H1 (cell line): ENCODE results near the gene MUC2. TPM values are rescaled to one million over a fixed set of nuclear protein-coding genes. Genes with fewer than 3 reads are reported as not detected.

Source experiments
- CTCF ChIA-PET: fragments of 300-600 bp; sonication (Branson Sonifier 250); formaldehyde crosslinking; loops from one replicate; lab custom pipeline; 2021; ENCODE audit not compliant: partially characterized antibody; lab: Charles Lee
- POLR2A ChIA-PET: fragments of 300-600 bp; sonication (Branson Sonifier 250); formaldehyde crosslinking; loops from one replicate; lab custom pipeline; 2021; ENCODE audit warnings: inconsistent platforms; ENCODE audit not compliant: partially characterized antibody; lab: Charles Lee
- DNase-seq, 2 experiments: peaks; one replicate each; pipeline versions ENCODE4 v3.0.0 to v3.0.0-alpha.2; 2010 to 2022; ENCODE audit warnings: low spot score in 2 of 2, low read depth in 1 of 2, mixed read lengths in 1 of 2
- FAIRE-seq: peaks from 2 replicates; lab custom pipeline; 2011; peaks lifted over from hg19 to GRCh38; lab: Jason Lieb, UNC
- H2AFZ ChIP-seq: 2 replicates; pipeline ENCODE4 v1.8.1; 2012; ENCODE audit warnings: low read length, inconsistent platforms
- H2AK5ac ChIP-seq: 2 replicates; pipeline ENCODE4 v1.6.1; 2013; ENCODE audit warnings: low read depth, low read length
- H2BK120ac ChIP-seq: replicated peaks from 2 replicates; pipeline ENCODE3; 2013; ENCODE audit warnings: low read depth, low read length, inconsistent platforms
- H2BK12ac ChIP-seq: 2 replicates; pipeline ENCODE4 v1.6.1; 2013; ENCODE audit warnings: low read depth, low read length
- H2BK15ac ChIP-seq: 2 replicates; pipeline ENCODE4 v1.6.1; 2013; ENCODE audit warnings: low read length
- H2BK20ac ChIP-seq: 2 replicates; pipeline ENCODE4 v1.6.1; 2013; ENCODE audit warnings: low read length
- H2BK5ac ChIP-seq: 2 replicates; pipeline ENCODE4 v1.6.1; 2013; ENCODE audit warnings: low read depth, low read length
- H3K14ac ChIP-seq: 2 replicates; pipeline ENCODE4 v1.6.1; 2013; ENCODE audit warnings: inconsistent platforms; ENCODE audit not compliant: insufficient read length
- H3K18ac ChIP-seq: 2 replicates; pipeline ENCODE4 v1.6.1; 2013; ENCODE audit warnings: low read length; ENCODE audit errors: extremely low read depth
- H3K23ac ChIP-seq: 2 replicates; pipeline ENCODE4 v1.6.1; 2013; ENCODE audit warnings: inconsistent platforms; ENCODE audit not compliant: insufficient read length
- H3K23me2 ChIP-seq: 2 replicates; pipeline ENCODE4 v1.6.1; 2013; ENCODE audit warnings: low read depth, low read length
- H3K27ac ChIP-seq: 2 replicates; pipeline ENCODE4 v1.6.1; 2011; ENCODE audit warnings: low read depth, low read length, inconsistent platforms
- H3K27me3 ChIP-seq, 4 experiments: replicated peaks in 1 of 4; 1 replicate in 1 of 4; 2 replicates in 3 of 4; pipeline versions ENCODE4 v1.6.1 to v1.8.1; 2011 to 2013; ENCODE audit warnings: low read length in 3 of 4, mild to moderate bottlenecking in 3 of 4, inconsistent platforms in 2 of 4, mixed read lengths in 2 of 4, moderate library complexity in 1 of 4; ENCODE audit not compliant: control insufficient read depth in 3 of 4, insufficient read depth in 3 of 4; ENCODE audit errors: extremely low read depth in 1 of 4
- H3K36me3 ChIP-seq, 4 experiments: 2 replicates each; pipeline versions ENCODE4 v1.6.1 to v1.8.1; 2011 to 2013; ENCODE audit warnings: mild to moderate bottlenecking in 4 of 4, low read length in 3 of 4, moderate library complexity in 2 of 4, control low read depth in 1 of 4, inconsistent platforms in 1 of 4; ENCODE audit not compliant: insufficient read depth in 4 of 4, control insufficient read depth in 2 of 4
- H3K4ac ChIP-seq: replicated peaks from 2 replicates; pipeline ENCODE3; 2013; ENCODE audit warnings: low read length, low read depth, mixed read lengths, inconsistent platforms; ENCODE audit not compliant: insufficient read length
- H3K4me1 ChIP-seq, 4 experiments: replicated peaks in 1 of 4; 1 replicate in 1 of 4; 2 replicates in 3 of 4; pipeline versions ENCODE4 v1.6.1 to v1.8.1; 2011 to 2013; ENCODE audit warnings: low read length in 3 of 4, inconsistent platforms in 2 of 4, mixed read lengths in 1 of 4; ENCODE audit not compliant: insufficient read depth in 4 of 4, control insufficient read depth in 3 of 4
- H3K4me2 ChIP-seq, 2 experiments: 2 replicates each; pipeline versions ENCODE4 v1.6.1 to v1.8.1; 2011 to 2013; ENCODE audit warnings: low read depth in 2 of 2, low read length in 2 of 2, control low read depth in 1 of 2, inconsistent platforms in 1 of 2, mild to moderate bottlenecking in 1 of 2; ENCODE audit not compliant: insufficient read depth in 1 of 2
- H3K4me3 ChIP-seq, 4 experiments: fragments of 200-600, 300-600 bp in 1 of 4; sonication (generic), shearing (Covaris generic), sonication (Bioruptor Twin) in 1 of 4; 2 replicates each; pipeline versions ENCODE4 v1.5.1 to v1.8.1; 2011 to 2016; ENCODE audit warnings: low read length in 4 of 4, low read depth in 3 of 4, control low read depth in 2 of 4, inconsistent platforms in 2 of 4, mild to moderate bottlenecking in 2 of 4, mixed read lengths in 1 of 4, moderate library complexity in 1 of 4; ENCODE audit not compliant: insufficient read depth in 2 of 4; ENCODE audit errors: extremely low read depth in 1 of 4
- H3K56ac ChIP-seq: replicated peaks from 2 replicates; pipeline ENCODE3; 2013; ENCODE audit warnings: low read depth, mild to moderate bottlenecking, mixed read lengths, low read length, inconsistent platforms; ENCODE audit not compliant: insufficient read length
- H3K79me1 ChIP-seq: 2 replicates; pipeline ENCODE4 v1.6.1; 2013; ENCODE audit warnings: low read depth, low read length, control low read depth
- H3K79me2 ChIP-seq, 2 experiments: 2 replicates each; pipeline versions ENCODE4 v1.6.1 to v1.8.1; 2012 to 2013; ENCODE audit warnings: low read length in 2 of 2, mild to moderate bottlenecking in 2 of 2, inconsistent platforms in 1 of 2; ENCODE audit not compliant: insufficient read depth in 2 of 2, control insufficient read depth in 1 of 2
- H3K9ac ChIP-seq, 4 experiments: replicated peaks in 1 of 4; 1 replicate in 1 of 4; 2 replicates in 3 of 4; pipeline versions ENCODE4 v1.6.1 to v1.8.1; 2011 to 2013; ENCODE audit warnings: low read depth in 3 of 4, low read length in 3 of 4, control low read depth in 2 of 4, mild to moderate bottlenecking in 2 of 4, moderate library complexity in 2 of 4, inconsistent platforms in 1 of 4; ENCODE audit errors: extremely low read depth in 1 of 4
- H3K9me3 ChIP-seq, 2 experiments: 2 replicates each; pipeline versions ENCODE4 v1.6.1 to v1.8.1; 2012 to 2013; ENCODE audit warnings: mild to moderate bottlenecking in 2 of 2, moderate library complexity in 2 of 2, control low read depth in 1 of 2, inconsistent platforms in 1 of 2, low read depth in 1 of 2, low read length in 1 of 2, mixed read lengths in 1 of 2; ENCODE audit not compliant: insufficient read depth in 2 of 2
- H4K20me1 ChIP-seq, 2 experiments: replicated peaks in 1 of 2; 2 replicates each; pipeline versions ENCODE3 to v1.8.1; 2011 to 2013; ENCODE audit warnings: inconsistent platforms in 2 of 2, low read length in 2 of 2, mild to moderate bottlenecking in 1 of 2; ENCODE audit not compliant: insufficient read depth in 2 of 2, control insufficient read depth in 1 of 2
- H4K5ac ChIP-seq: 2 replicates; pipeline ENCODE4 v1.6.1; 2013; ENCODE audit warnings: low read length, low read depth, mixed read lengths, inconsistent platforms; ENCODE audit not compliant: insufficient read length
- H4K8ac ChIP-seq: 2 replicates; pipeline ENCODE4 v1.8.0; 2013; ENCODE audit warnings: mild to moderate bottlenecking, moderate library complexity, low read length, inconsistent platforms; ENCODE audit not compliant: insufficient read depth; ENCODE audit errors: extremely low read depth
- H4K91ac ChIP-seq: replicated peaks from 2 replicates; pipeline ENCODE3; 2013; ENCODE audit warnings: low read length, mixed read lengths, inconsistent platforms; ENCODE audit not compliant: insufficient read length
- CTBP2 ChIP-seq: IDR thresholded peaks from 2 replicates; pipeline ENCODE4 v1.7.0; 2011; ENCODE audit warnings: borderline replicate concordance, mild to moderate bottlenecking, moderate library complexity, mixed read lengths, low read length; ENCODE audit not compliant: insufficient read depth, insufficient read length
- EP300 ChIP-seq, 2 experiments: IDR thresholded peaks; 1 replicate in 1 of 2; 2 replicates in 1 of 2; pipeline ENCODE4 v1.6.1; 2011 to 2012; ENCODE audit warnings: low read depth in 2 of 2, low read length in 2 of 2, mild to moderate bottlenecking in 2 of 2, borderline replicate concordance in 1 of 2, inconsistent platforms in 1 of 2, moderate library complexity in 1 of 2
- GABPA ChIP-seq: IDR thresholded peaks from 2 replicates; pipeline ENCODE4 v1.6.1; 2011; ENCODE audit warnings: mild to moderate bottlenecking, low read length, moderate library complexity, borderline replicate concordance; ENCODE audit not compliant: insufficient read depth
- HDAC6 ChIP-seq: IDR thresholded peaks from one replicate; pipeline ENCODE4 v1.7.1; 2012; ENCODE audit warnings: low read depth, mild to moderate bottlenecking, inconsistent platforms, low read length, moderate library complexity
- MAFK ChIP-seq: IDR thresholded peaks from 2 replicates; pipeline ENCODE4 v1.6.1; 2012; ENCODE audit warnings: low read depth, mild to moderate bottlenecking, improper control_type of control experiment, low read length
- RXRA ChIP-seq: IDR thresholded peaks from 2 replicates; pipeline ENCODE4 v1.6.1; 2011; ENCODE audit warnings: low read depth, mild to moderate bottlenecking, low read length, moderate library complexity; ENCODE audit not compliant: insufficient read depth
- SP4 ChIP-seq: IDR thresholded peaks from 2 replicates; pipeline ENCODE4 v1.6.1; 2012; ENCODE audit warnings: low read length, inconsistent platforms
- ZNF274 ChIP-seq: IDR thresholded peaks from 2 replicates; pipeline ENCODE4 v1.7.0; 2012; ENCODE audit warnings: low read length, borderline replicate concordance; ENCODE audit errors: extremely low read depth
- WGBS, 2 experiments: shearing (Covaris generic) in 1 of 2; methylation state at CpG; one replicate each; pipeline versions ENCODE4 v1.1.6 to v1.1.7; 2013 to 2015; ENCODE audit warnings: low lambda C conversion rate in 2 of 2, mixed read lengths in 2 of 2, inconsistent platforms in 1 of 2, low coverage in 1 of 2, missing lambda C conversion rate in 1 of 2; ENCODE audit not compliant: insufficient replicate concordance in 2 of 2, insufficient coverage in 1 of 2, insufficient read length in 1 of 2; ENCODE audit errors: extremely low coverage in 1 of 2, missing lambda C conversion rate in 1 of 2; 5-methylcytosine and 5-hydroxymethylcytosine counted together
- polyA plus RNA-seq, 7 experiments: library from polyadenylated mRNA; depleted of rRNA in 3 of 7; stranded (reverse) in 5 of 7; unstranded in 2 of 7; fragments of >200 nt in 5 of 7; fragments of 200-250 nt in 2 of 7; gene quantifications; 1 replicate in 5 of 7; 2 replicates in 1 of 7; 4 replicates in 1 of 7; pipeline versions ENCODE4 v1.2.1 to v1.2.3, GENCODE V29; 2011 to 2013; ENCODE audit warnings: missing spikeins in 2 of 7, mixed read lengths in 2 of 7
- total RNA-seq: library from RNA; stranded (reverse); fragmentation: NEBNext Ultra II Directional; extraction: Animal tissue kit (Norgen Biotek cat#: 25700); gene quantifications from 2 replicates; pipeline ENCODE4 v1.2.1, GENCODE V29; 2021

The MUC2 gene
- total and polyA plus RNA-seq, 2 of the 8 experiments (the other 6 are each of a cell fraction or from before 2014, with no cell fraction given): not detected

GRCh38 chr11:1090600-1091331 is 16.1 kb downstream of the MUC2 start:
- Histone ChIP-seq H3K4me1 (no peaks in the 10 kb centered on the region), H3K27ac (no peak overlapping the region), H3K18ac (no peak overlapping the region), H3K9ac (no peak overlapping the region), H2AFZ (no peak overlapping the region), H3K4me3 (no peak overlapping the region), H2BK20ac (no peak overlapping the region), H3K14ac (no peak overlapping the region), H3K4me2 (no peak overlapping the region), H3K4ac (no peak overlapping the region), H3K79me1 (peaks cover 2% of the 10 kb centered on the region; the same call in 1 of the 2 replicates), H2AK5ac (no peak overlapping the region), H4K5ac (no peak overlapping the region), H3K27me3 (no peaks in the 10 kb centered on the region; a peak in 1 of 7 replicates), H3K9me3 (peaks cover 26 to 41% of the 10 kb centered on the region in 2 experiments), H2BK5ac (no peak overlapping the region; the same call in 1 of the 2 replicates), H2BK12ac (no peak overlapping the region), H2BK120ac (no peak overlapping the region), H4K8ac (no peak overlapping the region), H3K23ac (no peak overlapping the region), H3K79me2 (no peaks in the 10 kb centered on the region), H4K91ac (no peak overlapping the region), H3K36me3 (peaks cover 0 to 3% (median 0%) of the 10 kb centered on the region in 4 experiments; a peak in 1 of 8 replicates), H4K20me1 (peaks cover 0 to 4% of the 10 kb centered on the region in 2 experiments), H2BK15ac (no peak overlapping the region), H3K56ac (no peak overlapping the region), H3K23me2 (peaks cover 6% of the 10 kb centered on the region; the same call in 1 of the 2 replicates)
- FAIRE-seq (no peak), DNase-seq (no peak)
- ChIA-PET POLR2A (no interaction called here), CTCF (no interaction called here)
- TF ChIP-seq MAFK (no peak), EP300 (IDR thresholded peaks at IDR 0.05; ENCODE audit: borderline replicate concordance in 1 of 2, low read depth in 2 of 2, low read length in 2 of 2) (no peak), CTBP2 (no peak), SP4 (no peak), HDAC6 (no peak), ZNF274 (no peak), RXRA (no peak), GABPA (no peak)
- 87% methylated on average over 20 of the region's 20 CpGs; no CpG with 5 or more reads in 1 of the 2 experiments for WGBS, 2 experiments
